Stimulated activated CD8-positive, alpha-beta memory T cell treated with anti-CD3 and anti-CD28 coated beads, Interleukin-15, amount 100 ng/mL, for 4 hours (primary cell): Measurements from ENCODE around the gene ACACA.

Experiments
- DNase-seq, 2 donors: peaks; one replicate each; pipeline ENCODE4 v3.0.0-alpha.2; 2020; ENCODE audit warnings: low read depth in 2 of 2

ACACA gene

DNA sequence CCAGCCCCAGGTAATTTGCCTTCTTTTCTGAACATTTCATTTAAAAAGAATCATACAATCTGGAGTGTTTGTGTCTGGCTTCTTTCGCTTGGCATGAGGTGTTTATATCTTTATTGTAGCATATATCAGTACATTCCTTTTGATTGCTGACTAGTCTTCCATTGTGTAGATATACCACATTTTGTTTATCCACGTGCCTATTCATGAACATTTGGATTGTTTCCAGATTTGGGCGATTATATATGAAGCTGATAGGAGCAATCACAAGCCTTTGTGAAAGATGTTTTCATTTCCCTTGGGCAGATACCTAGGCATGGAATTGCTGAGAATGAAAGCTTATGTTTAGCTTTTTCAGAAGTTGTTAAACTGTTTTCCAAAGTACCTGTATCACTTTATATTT, 337.5 kb downstream of the ACACA start:
- no peak for DNase-seq

- no peak for DNase-seq
Observed at GRCh38 chr17:37068266-37068665, 338.4 kb downstream of the ACACA start.

- no peak for DNase-seq
Observed at GRCh38 chr17:37067555-37068111, 339.0 kb downstream of the ACACA start.

DNA sequence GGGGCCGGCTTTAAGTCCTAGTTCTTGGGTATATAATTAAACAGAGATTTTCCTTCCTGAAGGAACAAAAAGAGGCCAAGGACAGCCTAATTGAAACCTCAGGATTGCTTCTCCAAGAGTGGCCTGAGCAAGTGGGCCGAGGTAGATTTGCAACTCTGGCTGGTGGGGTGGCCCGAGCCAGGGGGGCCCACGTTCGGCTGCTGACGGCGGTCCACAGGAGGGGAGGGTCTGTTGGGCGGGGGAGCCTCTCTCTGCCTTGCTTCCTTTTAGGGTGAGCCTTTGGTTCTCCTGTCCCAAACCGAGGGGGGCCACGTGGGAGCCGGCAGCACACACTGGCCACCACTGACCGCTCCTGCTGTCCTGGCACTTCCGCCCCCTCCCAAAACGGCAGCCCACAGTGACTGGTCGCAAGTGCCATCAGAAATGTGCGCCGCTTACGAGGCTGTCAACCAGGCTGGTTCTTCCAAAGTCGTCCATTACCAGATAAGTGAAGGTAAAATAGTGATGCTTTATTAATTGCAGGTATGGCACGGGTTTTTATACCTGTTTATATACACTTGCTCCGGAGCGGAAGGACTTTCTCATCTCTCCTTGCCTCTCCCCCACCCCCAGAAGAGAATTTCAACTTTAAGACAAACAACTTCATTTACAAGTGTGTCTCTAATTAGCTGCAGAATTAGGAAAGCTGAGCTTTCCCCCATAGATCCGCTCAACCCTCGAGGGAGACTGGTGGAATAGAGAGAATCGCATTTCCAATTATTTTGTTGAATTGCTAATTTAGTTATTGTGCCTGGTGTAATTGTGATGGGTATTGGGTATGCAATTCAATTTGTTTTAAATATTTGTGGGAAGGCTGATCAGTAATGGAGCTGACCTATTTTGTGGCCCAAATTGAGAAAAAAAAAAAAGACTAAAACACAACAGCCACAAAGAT, 340.0 kb downstream of the ACACA start:
- DNase-seq: no peak

GRCh38 chr17:37065486-37066321, 340.9 kb downstream of the ACACA start:
- DNase-seq: no peak

GRCh38 chr17:37064956-37065355, 341.7 kb downstream of the ACACA start:
- DNase-seq: no peak

GRCh38 chr17:37064206-37064605, 342.4 kb downstream of the ACACA start:
- no peak for DNase-seq

GRCh38 chr17:37062021-37062420, 344.6 kb downstream of the ACACA start:
- DNase-seq: no peak

DNA sequence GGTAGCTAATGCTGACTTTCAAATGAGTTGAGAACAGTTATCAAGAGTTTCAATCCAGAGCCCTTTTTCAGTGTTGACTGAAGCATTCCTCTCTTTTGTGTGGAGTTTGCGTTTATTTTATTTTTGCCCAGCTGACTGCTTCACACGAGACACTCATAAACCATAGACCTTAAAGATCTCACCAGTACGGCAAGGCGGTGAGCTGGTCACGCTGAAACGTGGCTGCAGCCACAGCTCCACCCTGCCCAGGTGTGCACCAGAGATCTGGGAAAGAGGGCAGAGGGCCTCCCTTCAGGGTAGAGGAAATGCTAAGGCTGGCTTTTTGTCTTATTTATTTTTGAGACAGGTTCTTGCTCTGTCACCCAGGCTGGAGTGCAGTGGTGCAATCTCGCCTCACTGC, 345.7 kb downstream of the ACACA start:
- DNase-seq: no peak

DNA sequence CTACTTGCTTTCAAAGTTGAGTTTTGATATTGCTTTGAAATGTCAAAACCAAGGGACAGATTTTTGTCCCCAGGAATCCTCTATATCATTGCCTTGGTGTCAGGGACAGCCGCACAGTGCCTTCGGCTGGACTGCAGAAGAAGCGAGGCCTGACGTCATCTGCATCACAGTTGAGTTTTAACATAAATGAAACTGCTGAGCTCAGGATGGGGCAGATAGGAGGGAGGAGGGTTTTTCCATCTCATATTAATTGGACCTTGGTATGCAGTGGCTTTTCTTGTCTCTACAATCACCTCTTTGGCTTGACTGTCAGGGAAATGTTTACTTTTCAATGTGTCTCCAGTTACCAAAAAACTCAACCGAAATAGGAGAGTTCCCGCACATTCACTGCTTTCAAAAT, 346.5 kb downstream of the ACACA start:
- no peak for DNase-seq

DNA sequence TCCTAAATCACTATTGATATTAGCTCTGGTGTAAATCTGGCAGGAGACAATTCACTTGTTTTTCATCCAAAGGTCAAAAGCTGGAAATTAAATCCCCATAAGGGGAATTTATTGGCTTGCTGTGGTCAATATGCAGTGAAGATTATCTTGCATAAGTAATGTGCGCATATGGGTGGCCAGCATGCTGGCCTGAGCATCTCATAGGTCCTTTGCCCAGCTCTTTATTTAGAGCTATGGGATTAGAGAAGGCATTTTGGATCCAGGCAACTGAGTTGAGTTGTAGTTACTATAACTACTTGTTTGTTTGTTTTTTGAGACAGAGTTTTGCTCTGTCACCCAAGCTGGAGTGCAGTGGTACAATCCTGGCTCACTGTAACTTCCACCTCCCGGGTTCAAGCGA, 347.1 kb downstream of the ACACA start:
- DNase-seq: no peak

DNA sequence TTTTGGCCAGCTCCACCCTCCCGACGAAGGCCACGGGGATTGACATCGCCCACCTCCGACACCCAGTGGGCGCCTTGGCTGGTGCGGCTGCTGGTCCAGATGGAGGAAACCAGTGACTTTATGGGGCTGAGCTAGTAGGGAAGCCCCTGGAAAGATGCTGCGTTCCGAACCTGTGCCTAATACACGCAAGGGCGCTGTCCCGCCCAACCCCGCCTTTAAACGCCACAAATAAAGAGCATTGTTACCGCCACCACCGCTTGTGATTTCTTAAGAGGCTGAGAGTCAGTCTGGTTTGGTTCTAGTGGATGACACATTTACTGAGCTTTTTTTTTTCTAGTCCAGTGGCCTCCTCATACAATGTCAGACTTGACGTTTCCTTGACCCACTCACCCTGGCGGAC, 350.0 kb downstream of the ACACA start:
- no peak for DNase-seq

GRCh38 chr17:37054894-37055293, 351.7 kb downstream of the ACACA start:
- DNase-seq: no peak

GRCh38 chr17:37052450-37052849, 354.2 kb downstream of the ACACA start:
- DNase-seq: no peak

GRCh38 chr17:37051833-37052232, 354.8 kb downstream of the ACACA start:
- DNase-seq: no peak

- DNase-seq: no peak
Observed at GRCh38 chr17:37051381-37051780, 355.3 kb downstream of the ACACA start.

DNA sequence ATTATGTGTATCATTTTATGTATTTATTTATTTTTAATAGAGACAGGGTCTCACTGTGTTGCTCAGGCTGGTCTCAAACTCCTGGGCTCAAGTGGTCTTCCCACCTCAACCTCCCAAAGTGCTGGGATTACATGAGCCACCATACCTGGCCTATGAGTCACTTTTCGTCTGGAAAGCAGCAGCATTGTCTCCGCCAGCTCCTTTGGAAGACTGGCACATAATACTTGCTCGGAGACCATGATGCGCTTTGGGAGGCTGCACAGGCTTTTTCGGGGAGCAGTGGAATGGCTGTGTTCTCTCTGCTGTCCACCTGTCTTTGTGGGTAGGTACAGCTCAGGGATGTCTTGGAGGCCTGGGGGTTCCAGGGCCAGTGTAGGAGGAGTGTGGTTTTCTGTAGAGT, 355.7 kb downstream of the ACACA start:
- DNase-seq: no peak

- no peak for DNase-seq
Observed at GRCh38 chr17:37048811-37049210, 357.8 kb downstream of the ACACA start.

DNA sequence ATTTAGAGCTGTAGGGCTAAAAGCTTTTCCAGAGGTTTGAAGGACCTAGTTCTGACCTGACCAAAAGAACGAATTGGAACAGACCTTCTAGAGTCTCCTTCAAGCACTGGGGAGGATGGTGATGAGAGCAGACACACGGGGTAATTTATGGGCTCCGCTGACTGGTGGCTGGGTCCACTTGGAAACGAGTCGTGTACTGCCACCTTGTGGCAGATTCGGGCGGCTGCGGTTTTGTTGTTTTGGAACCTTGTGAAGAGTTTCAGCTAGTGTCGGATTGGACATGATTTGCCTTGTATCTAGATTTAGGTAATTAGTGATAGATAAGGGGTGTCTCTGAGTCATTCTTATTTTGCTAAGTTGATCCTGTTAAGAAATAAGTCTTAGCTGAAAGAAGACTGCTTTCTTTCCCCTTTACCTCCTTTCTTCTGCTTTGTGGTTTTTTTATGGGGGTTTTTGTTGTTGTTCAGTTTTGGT, 359.0 kb downstream of the ACACA start:
- peak; percentile 52 to 63 for DNase-seq

- DNase-seq: no peak
Observed at GRCh38 chr17:37045351-37045922, 361.2 kb downstream of the ACACA start.

GRCh38 chr17:37043201-37043600, 363.4 kb downstream of the ACACA start:
- DNase-seq: no peak

GRCh38 chr17:37041932-37042331, 364.7 kb downstream of the ACACA start:
- DNase-seq: no peak
